Choroid plexus epithelial cell (primary cell): ENCODE data around the gene SMKR1.

Experiments used
- DNase-seq: peaks from one replicate; pipeline ENCODE4 v3.0.0-alpha.2; 2010; ENCODE audit warnings: low read depth
- H3K4me3 ChIP-seq: 2 replicates; pipeline ENCODE4 v1.5.1; 2011; ENCODE audit warnings: low read depth, mild to moderate bottlenecking, control low read depth, low read length, moderate library complexity
- CTCF ChIP-seq: conservative IDR thresholded peaks from 2 replicates; pipeline ENCODE4 v1.5.1; 2011; ENCODE audit warnings: low read depth, mild to moderate bottlenecking, control low read depth, inconsistent platforms, low read length, moderate library complexity

Gene SMKR1

GRCh38 chr7:129535896-129536295 lies 33.6 kb downstream of the SMKR1 start:
- no peak for TF ChIP-seq CTCF
- no peak overlapping the region for H3K4me3 ChIP-seq
- no peak for DNase-seq

GRCh38 chr7:129536323-129536722 lies 34.0 kb downstream of the SMKR1 start:
- no peak for TF ChIP-seq CTCF
- DNase-seq: no peak
- no peak overlapping the region for H3K4me3 ChIP-seq

- H3K4me3 ChIP-seq: no peak overlapping the region
- no peak for TF ChIP-seq CTCF
- no peak for DNase-seq
Observed at GRCh38 chr7:129538790-129539189, 36.5 kb downstream of the SMKR1 start.

GRCh38 chr7:129540340-129540739 lies 38.0 kb downstream of the SMKR1 start:
- DNase-seq: no peak
- H3K4me3 ChIP-seq: no peak overlapping the region
- no peak for TF ChIP-seq CTCF

GRCh38 chr7:129544700-129545099 lies 42.4 kb downstream of the SMKR1 start:
- DNase-seq: no peak
- no peak for TF ChIP-seq CTCF
- H3K4me3 ChIP-seq: no peak overlapping the region

GRCh38 chr7:129550693-129551360 lies 48.5 kb downstream of the SMKR1 start:
- TF ChIP-seq CTCF: no peak
- DNase-seq: no peak
- H3K4me3 ChIP-seq: no peak overlapping the region

GRCh38 chr7:129553899-129554461 lies 51.6 kb downstream of the SMKR1 start:
- H3K4me3 ChIP-seq: no peak overlapping the region
- DNase-seq: peak; percentile 31
- no peak for TF ChIP-seq CTCF
